HEK293T (cell line): ENCODE measurements around the gene LCOR.
A peak's percentile ranks its signal among the peaks of the same experiment; 100 is the strongest.

ENCODE experiments used
- CTCF ChIA-PET: fragments of 350-600 bp; formaldehyde crosslinking; extraction: SDS; loops from one replicate; lab custom pipeline; 2021; ENCODE audit warnings: antibody characterized with exemption, inconsistent platforms; lab: Yijun Ruan, JAX
- POLR2A ChIA-PET: fragments of 350-600 bp; formaldehyde crosslinking; extraction: SDS; loops from one replicate; lab custom pipeline; 2020; ENCODE audit warnings: antibody characterized with exemption, inconsistent platforms; lab: Yijun Ruan, JAX
- DNase-seq: peaks from one replicate; pipeline ENCODE4 v3.0.0; 2012; ENCODE audit warnings: mixed read lengths; ENCODE audit errors: extremely low spot score
- ARNT ChIP-seq: fragments of 450-650 bp; IDR thresholded peaks from 2 replicates; pipeline ENCODE4 v1.6.1; 2017; ENCODE audit warnings: mild to moderate bottlenecking
- BHLHE40 ChIP-seq: fragments of 450-650 bp; IDR thresholded peaks from 2 replicates; pipeline ENCODE4 v1.6.1; 2016; ENCODE audit warnings: mild to moderate bottlenecking, moderate library complexity, borderline replicate concordance
- CTBP1 ChIP-seq: fragments of 450-650 bp; IDR thresholded peaks from 2 replicates; pipeline ENCODE4 v1.6.1; 2016; ENCODE audit warnings: borderline replicate concordance
- ELF4 ChIP-seq: fragments of 450-650 bp; IDR thresholded peaks from 2 replicates; pipeline ENCODE4 v1.6.1; 2017; ENCODE audit warnings: antibody characterized with exemption
- FOXA1 ChIP-seq: fragments of 450-650 bp; IDR thresholded peaks from 2 replicates; pipeline ENCODE4 v1.6.1; 2016; ENCODE audit warnings: mild to moderate bottlenecking
- FOXK2 ChIP-seq: fragments of 450-650 bp; IDR thresholded peaks from 2 replicates; pipeline ENCODE4 v1.6.1; 2016; ENCODE audit warnings: mild to moderate bottlenecking
- FOXM1 ChIP-seq: fragments of 450-650 bp; IDR thresholded peaks from 2 replicates; pipeline ENCODE4 v1.6.1; 2017; ENCODE audit warnings: mild to moderate bottlenecking, borderline replicate concordance
- HDGF ChIP-seq: fragments of 450-650 bp; IDR thresholded peaks from 2 replicates; pipeline ENCODE4 v1.6.1; 2017; ENCODE audit warnings: antibody characterized with exemption, borderline replicate concordance
- L3MBTL2 ChIP-seq: fragments of 450-650 bp; conservative IDR thresholded peaks from 2 replicates; pipeline ENCODE4 v1.6.1; 2016; ENCODE audit warnings: mild to moderate bottlenecking
- LEF1 ChIP-seq: fragments of 450-650 bp; IDR thresholded peaks from 2 replicates; pipeline ENCODE4 v1.6.1; 2017; ENCODE audit warnings: mild to moderate bottlenecking, borderline replicate concordance
- NFRKB ChIP-seq: fragments of 450-650 bp; IDR thresholded peaks from 2 replicates; pipeline ENCODE4 v1.6.1; 2016; ENCODE audit warnings: mild to moderate bottlenecking, moderate library complexity
- SP1 ChIP-seq: fragments of 450-650 bp; IDR thresholded peaks from 2 replicates; pipeline ENCODE4 v1.6.1; 2017
- SUZ12 ChIP-seq: fragments of 450-650 bp; IDR thresholded peaks from 2 replicates; pipeline ENCODE4 v1.6.1; 2016; ENCODE audit warnings: mild to moderate bottlenecking
- TARDBP ChIP-seq: fragments of 450-650 bp; IDR thresholded peaks from 2 replicates; pipeline ENCODE4 v1.6.1; 2016
- ZNF384 ChIP-seq: fragments of 450-650 bp; IDR thresholded peaks from 2 replicates; pipeline ENCODE4 v1.6.1; 2016
- TF ChIP-seq, protein P1 (sequence below): fragments of 450-650 bp; IDR thresholded peaks from 2 replicates; pipeline ENCODE4 v1.6.1; 2016

LCOR gene

DNA sequence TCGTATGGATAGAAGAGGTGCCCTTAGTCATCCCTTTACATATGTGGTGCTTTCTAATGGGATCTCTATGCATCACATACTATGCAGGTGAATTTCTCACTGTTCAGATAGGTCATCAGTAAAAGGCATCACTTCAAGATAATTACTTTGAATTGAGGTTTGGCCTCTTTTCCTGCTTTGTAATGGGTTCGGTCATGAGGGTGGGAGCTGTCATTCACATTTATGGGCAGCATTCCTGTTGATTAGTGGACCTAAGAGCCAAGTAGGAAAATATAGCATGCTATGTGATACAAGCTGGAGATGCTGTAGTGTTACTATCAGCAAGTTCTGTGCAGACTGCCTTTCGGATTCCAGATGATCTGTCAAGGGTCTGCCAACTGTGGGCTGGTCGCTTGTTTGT is 156.3 kb downstream of the LCOR start:
- ChIA-PET CTCF (no interaction called here), POLR2A (no interaction called here)
- no peak for TF ChIP-seq ARNT
- no peak for TF ChIP-seq SUZ12
- TF ChIP-seq, protein P1, sequence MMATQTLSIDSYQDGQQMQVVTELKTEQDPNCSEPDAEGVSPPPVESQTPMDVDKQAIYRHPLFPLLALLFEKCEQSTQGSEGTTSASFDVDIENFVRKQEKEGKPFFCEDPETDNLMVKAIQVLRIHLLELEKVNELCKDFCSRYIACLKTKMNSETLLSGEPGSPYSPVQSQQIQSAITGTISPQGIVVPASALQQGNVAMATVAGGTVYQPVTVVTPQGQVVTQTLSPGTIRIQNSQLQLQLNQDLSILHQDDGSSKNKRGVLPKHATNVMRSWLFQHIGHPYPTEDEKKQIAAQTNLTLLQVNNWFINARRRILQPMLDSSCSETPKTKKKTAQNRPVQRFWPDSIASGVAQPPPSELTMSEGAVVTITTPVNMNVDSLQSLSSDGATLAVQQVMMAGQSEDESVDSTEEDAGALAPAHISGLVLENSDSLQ: peak; percentile 79

DNA sequence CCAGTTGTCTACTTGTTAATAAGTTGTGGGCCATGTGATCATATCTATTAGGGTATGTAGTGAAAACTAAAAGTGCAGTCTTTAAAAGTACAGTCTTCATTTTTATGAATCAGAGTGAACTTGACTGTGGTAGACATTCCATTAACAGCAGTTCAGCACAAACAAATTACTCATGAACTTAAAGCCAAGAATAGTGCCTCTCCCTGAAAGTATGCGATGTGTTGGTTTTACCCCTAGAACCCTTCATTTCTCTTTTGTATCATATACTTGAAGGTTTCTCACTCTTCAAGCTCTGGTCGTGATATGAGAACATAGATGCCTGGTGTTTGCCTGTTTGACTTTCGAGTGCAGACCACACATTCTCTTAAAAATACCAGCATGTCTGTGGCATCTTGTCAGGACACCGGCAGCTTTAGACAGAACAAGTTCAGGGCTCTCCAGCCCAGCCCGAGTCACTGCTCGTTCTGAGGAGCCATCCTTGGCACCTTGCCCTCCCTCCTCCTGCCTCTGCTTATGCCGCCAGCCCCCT is 159.3 kb downstream of the LCOR start:
- ChIA-PET CTCF (no interaction called here), POLR2A (no interaction called here)
- TF ChIP-seq SP1 (no peak), LEF1 (no peak), ZNF384 (no peak), BHLHE40 (no peak), NFRKB (no peak), FOXM1 (no peak), FOXA1 (no peak), TARDBP (no peak), ARNT (no peak), L3MBTL2 (no peak), CTBP1 (no peak), FOXK2 (no peak), ELF4 (no peak), SUZ12 (no peak), HDGF (no peak)
- TF ChIP-seq, protein P1: no peak
- no peak for DNase-seq

More for the DNA sequence above, 156.3 kb downstream of the LCOR start:
- no peak for DNase-seq

- TF ChIP-seq L3MBTL2: no peak
- no peak for TF ChIP-seq CTBP1
- TF ChIP-seq FOXA1: no peak
- no peak for TF ChIP-seq LEF1
- no peak for TF ChIP-seq FOXK2
- no peak for TF ChIP-seq ARNT
- no peak for TF ChIP-seq BHLHE40
- no peak for TF ChIP-seq HDGF
- TF ChIP-seq ZNF384: no peak
- no peak for TF ChIP-seq FOXM1
- TF ChIP-seq, protein P1: no peak
- TF ChIP-seq SUZ12: no peak
- TF ChIP-seq TARDBP: no peak
- no peak for TF ChIP-seq SP1
- no peak for TF ChIP-seq NFRKB
- no peak for TF ChIP-seq ELF4
- CTCF ChIA-PET: no interaction called here
- POLR2A ChIA-PET: no interaction called here
- no peak for DNase-seq
Observed at GRCh38 chr10:96992721-96993120, 160.6 kb downstream of the LCOR start.

GRCh38 chr10:96995851-96996250 is 163.8 kb downstream of the LCOR start:
- POLR2A ChIA-PET: no interaction called here
- CTCF ChIA-PET: no interaction called here
- TF ChIP-seq, protein P1: peak; percentile 46; the same call in 1 of the 2 replicates
- no peak for TF ChIP-seq ZNF384
- no peak for DNase-seq

DNA sequence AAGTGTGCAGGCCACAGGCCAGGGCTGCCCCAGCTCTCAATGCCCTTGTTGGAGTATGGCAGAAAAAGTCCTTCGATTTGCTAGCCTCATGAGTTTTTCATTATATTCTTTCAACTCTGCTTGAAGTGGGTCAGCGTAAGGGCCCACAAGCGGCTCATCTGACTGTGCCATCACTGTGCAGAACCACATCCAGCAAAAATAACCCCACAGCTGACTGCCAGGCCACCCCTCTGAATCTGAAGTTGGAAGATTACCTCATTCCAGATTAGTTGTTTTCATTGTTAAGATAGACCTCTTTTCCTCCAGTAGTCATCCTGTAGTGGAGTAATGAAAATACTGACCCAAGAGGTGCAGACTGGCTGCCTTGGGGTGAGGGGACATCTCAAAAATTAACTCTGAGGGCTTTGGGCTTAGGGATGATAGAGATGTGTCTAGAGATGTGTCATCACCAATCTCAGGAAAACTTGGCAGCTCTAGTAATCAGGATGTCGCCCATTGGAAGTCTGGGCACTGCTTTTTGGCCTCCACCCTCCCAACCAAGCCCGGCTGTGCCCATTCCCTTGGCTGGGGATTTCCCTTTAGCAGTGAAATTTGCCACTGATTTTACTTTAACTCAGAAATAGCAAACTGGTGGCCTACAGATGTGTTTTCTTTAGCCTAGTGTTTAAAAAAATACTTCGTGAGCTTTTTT is 164.3 kb downstream of the LCOR start:
- ChIA-PET POLR2A (no interaction called here), CTCF (no interaction called here)
- DNase-seq: no peak
- TF ChIP-seq SUZ12 (no peak), BHLHE40 (no peak), TARDBP (no peak), FOXA1 (no peak), ARNT (no peak), CTBP1 (no peak), NFRKB (no peak), LEF1 (no peak), FOXK2 (no peak), HDGF (no peak), ELF4 (no peak), ZNF384 (no peak), L3MBTL2 (no peak), SP1 (no peak), FOXM1 (no peak)
- TF ChIP-seq, protein P1: no peak
